OCI-M2 (cell line): Measurements from ENCODE around the gene NOL4L.
"Not testable (repeated sequence)": the region's sequence is repeated elsewhere in the genome, so short reads cannot be mapped to it uniquely, and the experiment has no call there.

ENCODE experiments used
- DNase-seq: peaks from one replicate; lab custom pipeline; 2025; ENCODE audit not compliant: unreplicated experiment; lab: John Stamatoyannopoulos, UW

NOL4L gene

DNA sequence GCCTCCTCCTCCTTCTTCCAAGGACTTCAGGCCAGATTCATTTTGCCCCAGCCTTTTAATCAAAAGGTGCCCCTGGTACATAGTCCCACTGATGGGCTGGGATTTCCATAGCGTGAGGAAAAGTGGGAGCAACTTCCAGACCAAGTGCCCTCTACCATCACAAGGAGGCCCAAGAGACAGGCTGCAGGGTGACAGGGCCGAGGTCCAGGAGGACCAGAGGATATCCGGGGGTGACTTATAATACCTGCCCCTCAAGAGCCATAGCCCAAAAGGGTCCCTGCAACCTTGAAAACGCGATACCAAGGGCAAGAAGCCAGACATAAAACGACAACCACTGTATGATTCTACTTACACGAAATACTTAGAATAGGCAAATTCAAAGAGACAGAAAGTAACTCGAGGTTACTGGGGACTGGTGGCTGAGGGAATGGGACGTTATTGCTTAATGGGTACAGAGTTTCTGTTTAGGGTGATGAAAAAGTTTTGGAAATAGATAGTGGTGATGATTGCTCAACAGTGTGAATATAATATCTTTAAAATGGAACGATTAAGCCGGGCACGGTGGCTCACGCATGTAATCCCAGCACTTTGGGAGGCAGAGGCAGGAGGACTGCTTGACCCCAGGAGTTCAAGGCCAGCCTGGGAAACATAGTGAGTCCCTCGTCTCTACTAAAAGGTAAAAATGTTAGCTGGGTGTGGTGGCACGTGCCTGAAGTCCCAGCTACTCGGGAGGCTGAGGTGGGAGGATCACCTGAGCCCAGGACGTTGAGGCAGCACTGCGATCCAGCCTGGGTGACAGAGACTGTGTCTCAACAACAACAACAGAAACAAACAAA is 71.9 kb downstream of the NOL4L start:
- DNase-seq = no peak

DNA sequence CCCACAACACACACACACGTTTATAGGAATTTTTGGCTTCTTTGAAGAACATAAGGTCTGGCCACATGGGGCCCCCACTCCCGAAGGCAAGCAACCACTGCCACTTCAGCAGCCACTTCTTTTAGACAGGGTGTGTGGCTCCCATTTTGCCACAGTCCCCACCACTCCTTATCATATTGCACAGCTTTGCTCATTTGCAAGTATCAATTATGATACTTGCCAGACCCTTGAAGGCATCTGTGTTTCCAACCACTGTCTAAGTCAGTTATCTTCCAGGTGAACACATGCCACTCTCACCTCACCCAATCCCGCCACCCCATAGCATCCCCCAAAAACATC is 73.1 kb downstream of the NOL4L start:
- DNase-seq = no peak

DNA sequence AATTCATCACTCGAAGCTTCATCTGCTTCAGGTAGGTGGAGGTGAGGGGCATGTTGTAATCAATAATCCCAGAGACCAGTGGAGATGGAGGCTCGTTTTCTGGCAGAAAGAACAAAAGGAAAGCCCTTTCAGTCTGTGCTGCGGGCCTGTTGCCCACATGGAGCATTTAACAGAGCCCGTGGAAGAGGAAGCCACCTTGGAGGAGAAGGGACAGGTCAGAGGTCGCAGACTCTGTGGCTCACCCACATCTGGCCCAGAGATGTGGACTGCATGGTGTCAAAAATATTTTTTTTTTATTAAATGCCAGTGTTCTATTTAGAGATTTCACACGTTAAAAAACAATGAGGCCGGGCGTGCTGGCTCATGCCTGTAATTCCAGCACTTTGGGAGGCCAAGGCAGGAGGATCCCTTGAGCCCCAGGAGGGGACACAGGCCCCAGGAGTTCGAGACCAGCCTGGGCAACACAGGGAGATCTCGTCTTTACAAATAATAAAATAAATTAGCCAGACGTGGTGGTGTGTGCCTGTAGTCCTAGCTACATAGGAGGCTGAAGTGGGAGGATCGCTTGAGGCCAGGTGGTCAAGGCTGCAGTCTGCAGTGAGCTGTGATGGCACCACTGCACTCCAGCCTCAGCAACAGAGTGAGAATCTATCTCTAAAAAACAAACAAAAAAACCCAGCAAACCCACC is 73.6 kb downstream of the NOL4L start:
- no peak for DNase-seq

GRCh38 chr20:32510601-32511357 is 74.4 kb downstream of the NOL4L start:
- DNase-seq = no peak

- DNase-seq = no peak
Observed at GRCh38 chr20:32510120-32510600, 75.0 kb downstream of the NOL4L start.

GRCh38 chr20:32509639-32510066 is 75.5 kb downstream of the NOL4L start:
- no peak for DNase-seq

- no peak for DNase-seq
Observed at GRCh38 chr20:32508775-32509119, 76.4 kb downstream of the NOL4L start.

GRCh38 chr20:32507998-32508774 is 76.9 kb downstream of the NOL4L start:
- no peak for DNase-seq

DNA sequence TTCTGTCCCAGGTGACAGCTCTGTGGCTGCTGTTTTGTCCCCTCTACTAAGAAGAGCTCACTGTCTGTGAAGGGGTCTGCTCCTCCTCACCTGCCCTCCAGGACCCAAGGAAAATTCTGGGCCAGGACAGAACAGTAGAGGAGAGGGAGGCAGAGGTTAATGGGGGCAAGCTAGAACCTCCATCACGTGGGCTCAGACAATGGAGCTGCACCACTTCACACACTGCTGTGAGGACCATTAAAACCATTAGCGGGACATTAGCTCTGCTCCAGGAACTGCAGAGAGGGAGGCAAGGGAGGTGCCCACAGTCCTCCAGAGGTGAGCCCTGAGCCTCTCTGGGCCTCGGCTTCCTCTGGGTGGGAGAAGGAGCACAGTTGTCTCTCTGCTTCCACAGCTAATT is 78.4 kb downstream of the NOL4L start:
- no peak for DNase-seq

GRCh38 chr20:32505723-32506473 is 79.2 kb downstream of the NOL4L start:
- no peak for DNase-seq

DNA sequence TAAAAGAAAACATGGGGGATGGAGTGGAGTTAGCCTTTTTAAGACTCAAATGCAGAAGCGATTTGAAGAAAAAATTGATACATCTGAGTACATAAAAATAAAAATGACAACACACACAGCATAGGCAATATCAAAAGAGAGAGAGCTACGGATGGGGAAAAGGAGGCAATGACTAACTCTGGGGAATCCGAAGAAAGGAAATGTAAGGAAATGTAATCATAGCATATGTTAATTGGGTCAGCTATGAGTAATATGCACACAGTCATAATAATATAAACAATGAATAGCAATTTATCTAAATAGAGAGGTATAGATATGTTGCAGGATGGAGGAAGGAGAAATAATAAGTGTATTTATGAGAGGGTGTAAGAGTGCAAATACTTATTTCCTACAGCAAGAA is 83.4 kb downstream of the NOL4L start:
- no peak for DNase-seq

GRCh38 chr20:32497589-32498224 is 87.4 kb downstream of the NOL4L start:
- DNase-seq = no peak

DNA sequence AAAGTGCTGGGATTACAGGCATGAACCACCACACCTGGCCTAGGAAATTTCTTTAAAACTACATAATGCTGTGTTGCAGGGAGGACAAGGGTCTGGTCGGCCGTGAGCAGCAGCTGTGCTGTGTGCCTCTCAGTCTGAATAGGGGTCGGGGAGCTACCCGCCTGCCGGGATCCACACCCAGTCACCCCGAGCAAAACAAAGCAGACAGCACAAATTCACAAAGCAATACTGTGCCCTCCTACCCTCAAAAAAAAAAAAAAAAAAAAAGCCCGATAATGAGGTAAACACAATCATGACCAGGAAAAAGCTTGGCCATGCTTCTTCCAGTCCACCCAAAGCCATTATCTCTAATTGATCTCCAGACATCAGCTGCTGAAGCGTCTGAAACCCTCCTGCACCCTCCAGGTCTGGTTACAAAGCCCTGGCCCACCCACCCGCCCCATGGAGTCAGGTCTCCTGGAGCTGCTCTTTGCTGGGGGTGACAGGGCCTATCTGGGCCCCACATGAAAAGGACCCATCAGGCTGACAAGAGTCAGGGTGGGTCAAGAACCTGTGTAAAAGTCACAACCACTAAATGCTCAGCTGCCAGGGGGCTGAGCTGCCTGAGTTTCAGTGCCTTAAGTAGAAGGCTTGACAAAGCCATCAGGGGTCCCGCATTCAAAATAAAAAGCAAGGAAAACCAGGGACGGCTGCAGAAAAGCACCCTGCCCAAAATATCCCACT is 88.2 kb downstream of the NOL4L start:
- DNase-seq = no peak

DNA sequence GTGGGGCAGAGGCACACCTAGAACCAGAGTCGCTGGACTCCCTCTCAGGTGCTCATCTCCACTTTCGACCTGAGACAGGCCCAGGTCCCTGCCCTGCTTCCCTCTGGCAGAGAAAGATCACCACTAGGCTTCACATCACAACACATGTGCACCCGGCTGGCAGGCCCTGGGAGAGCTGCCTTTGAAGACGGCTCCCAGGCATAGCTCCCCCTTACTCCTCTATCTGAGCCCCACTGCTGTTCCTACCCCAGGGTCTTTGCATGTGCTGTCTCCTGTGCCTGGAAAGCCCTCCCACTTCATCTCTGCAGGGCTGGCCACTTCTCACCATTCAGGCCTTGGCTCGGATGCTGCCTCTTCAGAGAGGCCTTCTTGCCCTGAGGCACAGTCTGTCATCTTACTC is 89.2 kb downstream of the NOL4L start:
- DNase-seq = no peak

DNA sequence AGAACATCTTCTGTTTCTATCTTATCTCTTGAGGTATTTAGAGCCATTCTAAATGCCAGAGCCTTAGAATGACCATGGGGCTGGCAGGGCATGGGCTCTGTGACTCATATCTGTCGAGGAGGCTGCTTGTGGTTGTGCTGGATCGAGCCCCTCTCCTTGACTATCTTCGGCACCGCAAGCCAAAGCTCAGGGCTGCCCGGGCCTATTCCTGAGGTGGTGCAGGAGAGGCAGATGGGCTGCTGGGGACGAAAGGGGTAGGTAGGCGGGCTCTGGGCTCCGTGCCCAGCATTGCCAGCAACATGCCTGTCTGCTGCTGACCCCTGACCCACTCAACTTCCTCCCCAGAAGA is 89.9 kb downstream of the NOL4L start:
- DNase-seq = no peak

DNA sequence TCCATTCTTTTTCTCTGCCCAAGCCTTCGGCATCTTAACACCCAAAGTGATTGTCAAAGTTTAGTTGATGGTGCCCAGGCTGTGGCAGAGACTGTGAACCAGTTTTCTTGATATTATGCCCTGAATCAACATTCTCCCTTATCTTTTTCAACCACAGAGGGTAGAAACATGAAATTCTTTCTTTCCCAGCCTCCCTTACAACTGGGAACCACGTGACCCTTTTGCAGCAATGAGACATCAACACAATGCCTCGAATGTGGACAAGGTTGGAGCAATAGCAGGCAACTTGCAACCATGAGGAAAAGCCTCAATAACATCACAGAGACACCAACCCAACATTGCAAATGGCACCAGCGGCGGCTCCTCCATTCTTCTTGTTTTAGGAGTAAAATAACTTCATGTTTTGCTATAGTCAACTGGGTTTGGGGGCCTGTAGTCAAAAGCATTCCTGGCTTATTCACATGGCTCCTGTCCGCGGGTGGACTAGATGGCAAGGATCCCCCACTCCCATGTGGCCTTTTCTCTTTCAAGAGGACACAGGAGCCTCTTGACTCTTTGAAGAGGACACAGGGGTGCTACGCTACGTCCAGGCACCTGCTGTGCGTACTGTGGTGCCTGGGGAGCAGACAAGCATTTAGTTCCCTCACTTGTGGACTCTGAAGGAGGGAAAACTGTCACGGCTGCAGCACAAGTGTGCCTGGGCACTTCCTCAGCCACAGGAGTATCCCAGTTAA is 90.5 kb downstream of the NOL4L start:
- no peak for DNase-seq

GRCh38 chr20:32493356-32493755 is 91.8 kb downstream of the NOL4L start:
- DNase-seq = no peak

GRCh38 chr20:32491764-32492151 is 93.4 kb downstream of the NOL4L start:
- not testable (repeated sequence) for DNase-seq
